HG02885 (cell line): ENCODE measurements around the gene BNC2.

Experiments used
- ATAC-seq: cut with Tn5 transposase; IDR thresholded peaks from one replicate; pipeline ENCODE4 v1.9.1; 2021; ENCODE audit warnings: mild to moderate bottlenecking; ENCODE audit not compliant: unreplicated experiment, poor library complexity

BNC2 gene

DNA sequence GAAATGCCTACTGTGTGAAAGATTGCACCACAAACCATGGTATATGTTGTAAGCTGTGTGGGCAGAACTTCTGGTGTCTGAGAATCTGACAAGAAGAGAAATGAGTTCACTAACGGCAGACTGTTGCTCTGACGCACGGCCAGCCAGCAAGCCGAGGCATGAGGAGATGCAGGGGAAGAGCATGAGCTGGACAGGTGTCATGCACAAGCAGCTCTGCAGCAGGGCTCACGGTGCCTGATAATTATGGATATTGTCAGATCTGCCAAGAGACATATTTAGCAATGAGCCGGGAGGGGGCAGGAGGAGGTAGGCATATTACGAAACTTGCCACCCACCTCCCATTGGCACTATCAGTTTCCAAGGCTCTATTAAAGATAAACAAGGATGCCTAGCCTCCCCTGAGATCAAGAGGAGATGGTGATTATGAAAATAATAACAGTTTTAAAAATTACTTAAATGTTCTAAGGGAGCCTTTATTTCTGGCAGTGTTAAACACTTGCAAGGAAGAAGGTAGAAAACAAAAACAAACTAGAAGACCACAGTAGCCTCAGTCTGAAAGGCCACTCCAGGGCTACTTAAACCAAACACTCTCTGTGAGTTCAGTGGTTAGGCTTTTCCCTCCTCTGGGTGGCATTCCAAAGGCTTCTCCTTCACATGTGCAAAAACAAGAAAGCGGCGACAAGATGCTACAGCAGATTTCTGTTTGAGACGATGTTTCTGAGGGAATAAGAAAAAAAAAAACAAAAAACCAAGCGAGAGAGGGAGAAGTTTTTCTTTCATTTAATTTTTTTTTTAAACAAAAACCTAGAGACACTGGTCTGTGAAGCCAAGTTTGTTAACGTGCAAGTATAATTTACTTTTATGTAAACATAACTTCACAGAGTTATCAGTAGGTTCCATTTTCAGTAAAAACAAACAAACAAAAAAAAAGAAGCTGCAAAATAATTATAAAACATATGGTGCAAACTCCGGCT, 339.5 kb downstream of the BNC2 start:
- ATAC-seq = no peak

DNA sequence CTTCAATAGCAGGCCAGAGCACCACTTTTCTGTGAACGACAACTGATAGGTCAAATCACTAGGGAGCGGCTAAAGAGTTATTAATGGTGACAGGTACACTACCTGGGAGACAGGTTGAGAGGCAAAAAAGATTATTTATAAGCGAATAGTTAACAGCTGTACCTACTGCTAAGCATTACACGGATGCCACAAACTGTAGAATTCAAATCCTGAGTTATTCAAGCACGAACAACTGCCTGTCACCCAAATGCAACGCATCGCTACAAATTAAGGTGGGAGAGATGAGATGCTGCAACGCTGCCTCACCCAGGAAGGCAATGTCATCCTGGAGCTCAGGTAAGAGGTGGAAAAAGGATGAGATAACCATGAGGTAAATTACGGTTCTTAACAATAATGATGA, 342.9 kb downstream of the BNC2 start:
- ATAC-seq = no peak

DNA sequence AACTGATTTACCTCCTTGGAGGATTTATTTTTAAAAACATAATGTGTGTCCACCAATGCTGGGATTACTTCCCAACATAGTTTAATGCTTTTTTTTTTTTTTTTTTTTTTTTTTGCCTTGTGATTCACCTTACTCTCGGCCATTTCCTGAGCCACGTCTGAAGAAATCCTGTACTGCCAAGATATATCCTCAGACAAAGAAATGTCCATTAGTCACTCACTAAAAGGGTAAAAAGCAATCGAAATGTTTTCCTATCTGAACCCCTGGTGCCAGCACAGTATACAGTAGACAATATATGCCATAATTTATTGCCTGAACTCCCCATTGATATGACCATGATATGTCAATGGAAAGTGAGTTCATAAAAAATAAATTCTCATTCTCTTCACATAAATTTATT, 344.1 kb downstream of the BNC2 start:
- ATAC-seq = no peak

DNA sequence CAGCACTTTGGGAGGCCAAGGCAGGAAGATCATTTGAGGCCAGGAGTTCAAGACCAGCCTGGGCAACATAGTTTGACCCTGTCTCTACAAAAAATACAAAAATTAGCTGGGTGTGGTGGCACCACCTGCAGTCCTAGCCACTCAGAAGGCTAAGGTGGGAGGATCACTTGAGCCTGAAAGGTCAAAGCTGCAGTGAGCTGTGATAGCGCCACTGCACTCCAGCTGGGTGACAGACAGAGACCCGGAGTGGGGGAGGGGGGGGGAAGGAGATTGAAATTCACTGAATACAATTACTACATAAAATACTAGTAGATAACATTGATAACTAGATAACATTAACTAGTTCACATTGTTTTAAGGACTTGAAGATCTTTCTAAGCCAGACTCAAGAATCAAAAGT, 345.6 kb downstream of the BNC2 start:
- ATAC-seq = no peak

DNA sequence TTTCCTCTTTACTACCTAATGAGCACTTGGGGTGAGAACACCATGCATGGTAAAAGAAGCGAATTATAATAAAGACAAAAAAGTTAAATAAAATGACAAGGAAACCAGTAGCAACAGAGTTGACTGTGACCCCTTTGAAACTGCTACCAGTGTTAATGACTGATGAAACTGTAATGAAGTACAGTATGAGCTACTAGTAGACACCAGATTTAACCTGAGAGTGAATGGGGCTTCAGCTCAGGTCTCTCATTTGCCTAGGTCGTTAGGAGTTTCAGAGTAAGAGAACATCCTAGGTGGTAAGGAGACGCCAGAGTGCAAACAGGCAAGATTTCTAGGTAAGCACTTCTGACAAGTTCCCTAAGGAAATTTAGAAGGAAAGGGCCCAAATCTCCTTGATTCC, 346.4 kb downstream of the BNC2 start:
- no peak for ATAC-seq

DNA sequence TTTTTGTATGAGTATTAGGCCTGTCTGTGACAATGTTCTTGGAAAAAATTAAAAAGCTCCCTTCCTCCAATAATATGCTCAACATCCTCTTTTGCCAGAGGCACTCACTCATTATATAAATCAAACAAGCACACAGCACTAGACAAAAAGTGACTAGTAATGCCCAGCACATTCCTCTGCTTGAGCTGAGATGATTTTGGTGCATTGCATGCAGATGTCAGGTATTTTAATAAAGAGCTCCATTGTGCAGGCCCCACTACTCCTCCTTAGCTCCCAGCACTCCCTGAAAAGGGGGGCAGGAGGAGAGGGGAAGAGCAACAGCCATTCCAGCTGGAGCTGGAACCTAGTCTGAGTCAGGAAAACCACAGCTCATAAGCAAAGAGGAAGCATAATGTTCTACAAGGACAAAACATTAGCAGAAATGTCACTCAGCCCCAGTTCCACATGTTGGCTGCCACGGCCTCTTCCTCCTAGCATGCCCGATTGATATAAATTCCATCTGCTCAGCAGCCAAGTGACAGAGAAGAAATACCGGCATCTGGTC, 348.5 kb downstream of the BNC2 start:
- no peak for ATAC-seq

DNA sequence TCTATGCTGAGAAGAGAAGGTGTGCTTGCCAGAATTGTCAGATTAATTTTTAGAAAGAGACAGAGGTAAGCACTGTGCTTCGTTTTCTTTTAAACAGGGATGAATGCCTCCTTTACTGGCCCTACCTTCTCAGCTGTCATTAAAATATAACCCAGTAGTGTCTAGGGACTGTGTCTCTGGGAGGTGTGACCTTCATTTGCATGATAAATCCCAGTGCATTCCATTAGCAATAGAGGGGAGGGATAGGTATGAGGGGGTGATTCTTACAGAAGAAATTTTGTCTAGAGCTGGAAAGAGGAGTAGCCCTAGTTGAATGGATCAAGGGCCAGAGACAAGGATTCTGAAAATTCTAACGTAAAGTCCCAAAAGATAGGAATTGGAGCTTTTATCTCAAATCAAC, 351.5 kb downstream of the BNC2 start:
- no peak for ATAC-seq

DNA sequence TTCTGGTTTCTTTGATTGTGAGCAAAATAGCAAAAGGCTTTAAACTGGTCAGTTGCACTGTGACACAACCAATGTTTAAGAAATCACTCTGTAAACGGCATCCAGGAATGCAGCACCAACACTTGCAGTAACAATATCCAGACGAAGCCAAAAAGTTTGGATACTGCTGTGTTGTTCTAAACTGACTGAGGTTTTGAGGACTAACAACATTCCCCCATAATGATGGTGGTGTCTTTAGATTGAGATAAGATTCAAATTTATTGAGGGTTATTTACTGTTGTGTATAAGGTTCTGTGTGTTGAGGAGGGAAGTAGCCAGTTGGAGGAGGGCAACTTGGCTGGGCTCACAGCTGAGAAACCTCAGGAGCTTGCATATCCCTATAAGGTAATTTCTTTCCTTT, 353.6 kb downstream of the BNC2 start:
- ATAC-seq = no peak

DNA sequence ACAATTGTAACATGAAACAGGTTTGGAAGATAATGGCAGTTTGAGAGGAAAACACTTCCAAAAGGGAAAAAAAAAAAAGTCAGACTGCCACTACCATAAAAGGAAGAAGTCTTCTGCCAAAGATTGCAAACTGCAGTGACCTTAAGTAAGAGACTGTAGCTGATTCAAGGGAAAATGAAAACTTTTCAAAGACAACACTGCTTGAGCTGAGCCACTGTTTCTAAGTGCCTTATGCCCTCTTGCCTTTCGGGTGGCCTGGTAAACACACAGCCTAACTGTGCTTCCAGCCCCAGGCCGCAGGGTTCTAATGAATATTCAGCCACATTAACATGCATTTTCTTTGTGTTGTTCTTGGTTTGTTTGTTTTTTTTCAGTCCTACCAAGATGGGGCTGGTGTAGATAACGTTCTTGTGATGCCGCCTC, 354.6 kb downstream of the BNC2 start:
- ATAC-seq = no peak

DNA sequence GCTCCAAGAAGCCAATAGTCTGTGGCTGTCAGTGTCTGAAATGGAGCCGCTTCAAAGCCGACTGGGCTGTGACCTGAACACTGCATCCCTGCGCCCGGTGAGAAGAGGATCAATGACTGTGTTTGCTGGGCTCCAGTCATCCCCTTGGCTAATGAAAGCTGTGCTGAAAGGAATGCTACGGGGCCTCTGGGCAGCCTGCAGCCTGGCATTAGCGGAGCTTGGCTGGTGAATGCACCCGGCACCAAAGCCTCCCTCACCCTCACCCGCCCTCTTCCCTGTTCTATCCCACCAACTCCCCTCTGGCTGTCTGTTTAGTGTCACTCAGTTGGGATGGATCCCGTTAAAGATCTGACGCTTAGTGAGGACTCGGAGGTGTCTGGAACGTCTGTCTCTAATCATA, 355.3 kb downstream of the BNC2 start:
- ATAC-seq = no peak

DNA sequence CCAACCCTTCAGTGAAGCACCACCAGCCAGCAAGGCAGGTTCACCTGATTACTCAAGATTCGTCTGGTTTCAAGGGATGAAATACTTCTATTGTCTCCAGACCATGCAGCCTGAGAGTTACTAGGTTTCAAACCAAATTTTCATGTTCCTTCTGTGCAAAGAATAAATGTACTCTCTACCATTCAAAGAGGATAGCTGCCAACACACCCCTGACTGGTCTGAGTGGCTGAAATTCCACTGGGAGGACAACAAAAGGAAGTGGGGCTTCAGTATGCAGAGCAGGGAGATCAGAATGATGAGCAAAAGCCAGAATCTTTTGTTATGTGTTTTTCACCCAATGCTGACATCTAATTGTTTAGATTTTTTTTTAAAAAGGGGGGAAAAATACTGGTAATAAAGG, 356.3 kb downstream of the BNC2 start:
- ATAC-seq = no peak

DNA sequence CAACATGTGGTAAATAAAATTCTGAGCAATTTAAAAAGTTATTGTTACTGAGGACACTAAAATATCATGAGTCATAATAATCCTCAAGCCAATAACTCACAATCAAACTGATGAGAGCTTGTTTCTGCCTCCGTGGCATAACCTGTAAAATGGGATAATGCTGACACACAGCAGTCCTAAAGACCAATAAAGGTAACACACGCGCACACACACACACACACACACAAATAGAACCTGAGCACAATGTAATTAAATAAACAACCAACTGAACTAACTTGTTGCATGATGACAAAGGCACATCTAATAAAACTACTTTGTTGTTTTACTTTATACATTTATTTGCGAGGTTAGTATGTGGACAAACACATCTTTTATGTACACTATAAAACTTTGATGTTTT, 358.2 kb downstream of the BNC2 start:
- ATAC-seq = no peak

DNA sequence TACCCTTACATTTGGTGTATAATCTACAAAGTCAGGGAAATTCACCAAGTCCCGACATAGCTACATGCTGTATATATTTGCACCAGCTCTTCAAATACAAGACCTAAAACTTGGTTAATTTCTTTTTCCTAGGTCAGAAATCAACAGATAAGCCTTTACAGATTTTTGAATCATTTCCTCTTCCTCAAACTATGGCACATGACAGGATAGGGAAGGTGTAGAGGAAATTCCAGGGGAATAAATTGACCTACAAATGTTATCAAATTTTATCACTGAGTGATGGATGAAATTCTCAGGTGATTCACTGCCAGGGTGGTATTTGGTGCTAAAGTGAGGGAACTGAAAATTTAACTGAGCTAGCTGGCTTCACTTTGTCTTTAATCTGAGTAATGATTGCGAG, 360.0 kb downstream of the BNC2 start:
- ATAC-seq = no peak

DNA sequence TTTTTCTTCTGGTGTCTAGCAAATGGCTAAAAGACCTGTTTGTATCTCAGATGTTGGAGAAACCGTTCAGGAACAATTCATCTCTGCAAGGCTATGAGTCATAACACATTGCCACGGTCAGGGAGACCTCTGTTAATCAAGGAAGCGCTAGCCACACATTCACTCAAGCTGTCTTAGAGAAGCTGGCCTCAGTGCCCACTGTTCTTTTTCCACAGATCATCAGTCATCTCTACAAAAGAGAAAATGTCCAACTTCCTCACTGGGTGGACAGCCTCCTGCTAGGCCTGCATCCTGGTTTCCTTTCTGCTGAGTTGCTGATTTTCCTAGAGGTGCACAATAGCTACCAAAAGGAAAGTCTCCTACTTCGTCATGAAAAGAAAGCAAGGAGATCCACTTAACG, 360.5 kb downstream of the BNC2 start:
- ATAC-seq = no peak

DNA sequence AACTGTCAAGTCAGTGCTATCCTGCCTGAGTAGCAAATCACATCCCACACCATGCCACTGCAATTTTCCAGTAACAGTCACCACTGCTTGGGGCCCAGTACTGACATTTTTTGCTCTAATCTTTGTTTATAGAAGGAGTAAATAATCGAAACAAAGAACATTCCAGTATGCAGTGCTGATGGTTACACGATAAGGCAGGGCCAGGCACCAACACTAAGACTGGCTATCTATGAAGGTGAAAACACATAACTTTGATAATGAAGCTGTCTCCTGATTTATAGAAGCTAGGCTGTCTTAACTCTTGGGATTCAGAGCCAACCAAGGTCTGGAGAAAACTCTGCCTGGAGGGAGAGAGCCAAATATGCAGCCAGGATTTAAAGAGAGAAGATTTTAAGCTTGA, 365.3 kb downstream of the BNC2 start:
- ATAC-seq = no peak

DNA sequence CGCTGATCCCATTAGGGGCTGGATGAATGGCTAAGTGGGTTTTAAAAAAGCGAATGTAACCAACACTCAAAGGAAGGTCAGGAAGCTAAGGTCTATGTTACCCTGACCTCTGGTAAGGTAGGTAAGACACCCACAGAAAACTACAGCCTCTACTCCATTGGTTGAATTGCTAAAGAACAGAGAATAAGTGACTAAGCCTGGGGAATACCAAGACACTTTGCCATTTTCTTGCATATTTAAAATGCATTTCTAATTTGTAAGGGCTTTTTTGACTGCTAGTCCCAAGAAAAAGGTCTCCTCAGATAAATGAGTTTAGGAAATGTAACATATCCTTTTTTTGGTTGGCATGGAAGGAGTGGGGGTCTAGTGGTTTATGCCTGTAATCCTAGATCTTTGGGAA, 368.7 kb downstream of the BNC2 start:
- ATAC-seq = no peak

DNA sequence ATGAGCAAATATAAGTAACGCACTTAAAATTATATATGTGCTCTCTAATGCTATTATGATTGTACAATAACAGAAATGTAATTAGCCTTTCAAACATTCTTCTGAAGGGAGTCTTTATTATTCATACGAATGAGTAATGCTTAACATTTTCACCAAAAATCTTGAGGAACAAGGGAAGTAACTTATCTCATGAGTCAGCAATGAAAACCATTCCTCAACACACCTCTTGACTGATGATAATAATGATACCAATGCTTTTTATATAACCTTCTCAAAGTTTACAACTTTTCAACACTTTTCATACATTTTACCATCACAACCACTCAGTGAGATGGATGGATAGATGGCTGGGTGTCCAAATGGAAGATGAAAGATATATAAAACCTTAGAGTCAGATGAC, 369.3 kb downstream of the BNC2 start:
- no peak for ATAC-seq

DNA sequence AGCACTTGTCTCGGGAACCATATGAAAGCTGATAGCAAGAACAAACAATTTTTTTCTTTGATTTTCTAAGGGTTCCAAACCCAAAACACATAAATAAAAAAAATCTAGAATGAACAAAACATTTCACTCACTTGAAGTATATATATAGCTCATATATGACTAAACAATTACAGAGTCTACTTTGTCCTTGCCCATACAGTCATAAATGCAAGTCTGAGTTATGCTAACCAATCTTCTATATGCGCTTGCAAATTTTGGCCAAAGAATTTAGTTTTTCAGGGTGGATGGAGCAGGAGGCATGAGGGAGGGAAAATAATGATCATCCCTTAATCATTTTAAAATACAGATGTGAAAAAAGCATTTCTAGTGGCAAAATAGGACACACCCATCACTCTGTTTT, 370.1 kb downstream of the BNC2 start:
- no peak for ATAC-seq

DNA sequence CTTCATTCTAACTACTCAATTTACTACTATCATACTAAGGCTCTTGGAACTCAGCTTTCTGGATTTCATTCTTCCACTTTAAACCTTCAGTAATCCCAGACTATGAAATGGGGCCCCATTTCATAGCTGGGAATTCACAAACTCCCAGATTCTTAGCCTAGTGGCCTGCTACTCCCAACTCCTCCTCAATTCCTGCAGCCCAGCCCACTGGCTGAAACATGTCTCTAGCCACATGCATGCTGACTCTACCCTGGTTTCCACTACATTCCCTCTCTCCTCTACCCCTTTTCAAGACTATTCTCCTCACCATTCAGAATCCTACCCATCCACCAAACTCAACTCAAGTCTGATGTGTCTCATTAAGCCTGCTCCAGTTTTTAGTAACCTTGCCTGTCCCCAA, 370.6 kb downstream of the BNC2 start:
- ATAC-seq = no peak

DNA sequence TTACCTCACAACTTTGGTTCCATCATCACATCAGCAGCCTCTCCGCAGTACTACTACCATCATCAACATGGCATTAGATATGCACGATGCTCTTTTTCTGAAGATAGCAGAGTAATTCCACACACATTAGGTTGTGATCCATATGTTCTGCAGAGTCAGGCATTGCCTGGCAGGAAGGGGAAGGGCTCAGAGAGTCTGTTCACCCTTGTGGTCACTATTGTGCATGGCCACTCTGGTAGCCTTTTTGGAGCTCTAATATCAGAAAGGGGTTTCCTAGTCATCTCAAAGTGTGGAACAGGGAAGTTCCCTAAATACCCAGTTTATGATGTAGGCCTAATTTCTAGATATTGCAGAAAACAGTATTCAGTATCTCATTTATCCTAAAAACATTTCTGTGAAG, 373.6 kb downstream of the BNC2 start:
- ATAC-seq = no peak

DNA sequence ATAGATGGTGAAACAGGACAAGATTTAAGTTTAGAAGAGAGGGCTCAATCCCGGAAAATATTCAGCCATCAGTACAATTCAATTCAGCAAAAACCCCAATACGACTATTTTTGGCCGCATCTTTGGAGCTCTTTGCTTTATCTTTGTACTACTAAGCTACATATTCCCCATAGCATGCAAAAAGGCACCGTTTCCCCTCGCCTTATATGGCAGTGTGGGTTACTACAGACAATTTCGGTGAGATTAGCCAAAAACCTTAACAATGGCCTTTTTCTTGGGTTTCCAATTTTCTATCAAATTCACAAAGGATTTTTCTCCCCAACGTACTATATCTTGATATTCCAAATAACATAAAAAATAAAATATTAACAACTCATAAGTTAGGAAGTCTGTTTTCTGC, 382.6 kb downstream of the BNC2 start:
- no peak for ATAC-seq
